OCI-LY1 (cell line): ENCODE results near the gene CD2.

Source experiments
- H2AFZ ChIP-seq: fragments of 200-600 bp; sonication (generic), shearing (Covaris generic); 2 replicates; pipeline ENCODE4 v1.6.0; 2014; ENCODE audit warnings: antibody characterized with exemption, mild to moderate bottlenecking, low read length
- H3F3A ChIP-seq: fragments of 200-600 bp; sonication (generic), shearing (Covaris generic); 2 replicates; pipeline ENCODE4 v1.6.0; 2014; ENCODE audit warnings: mild to moderate bottlenecking, antibody characterized with exemption, low read length, moderate library complexity; ENCODE audit not compliant: insufficient read depth
- H3K27ac ChIP-seq: fragments of 200-600 bp; sonication (generic); 2 replicates; pipeline ENCODE4 v1.5.1; 2014; ENCODE audit warnings: low read length, mixed run types, mild to moderate bottlenecking, low read depth; ENCODE audit not compliant: poor library complexity, severe bottlenecking
- H3K27me3 ChIP-seq: fragments of 200-600 bp; sonication (generic); 2 replicates; pipeline ENCODE4 v1.6.0; 2014; ENCODE audit warnings: antibody characterized with exemption, mild to moderate bottlenecking, low read length, moderate library complexity; ENCODE audit not compliant: insufficient read depth
- H3K36me3 ChIP-seq: fragments of 200-600 bp; sonication (generic); 2 replicates; pipeline ENCODE4 v1.6.1; 2014; ENCODE audit warnings: mild to moderate bottlenecking, antibody characterized with exemption, low read length, moderate library complexity, mixed read lengths; ENCODE audit not compliant: insufficient read depth
- H3K4me1 ChIP-seq: fragments of 200-600 bp; sonication (generic); 2 replicates; pipeline ENCODE4 v1.5.1; 2014; ENCODE audit warnings: mild to moderate bottlenecking, low read length, moderate library complexity; ENCODE audit not compliant: insufficient read depth, severe bottlenecking
- H3K4me2 ChIP-seq: fragments of 200-600 bp; sonication (generic), shearing (Covaris generic); 2 replicates; pipeline ENCODE4 v1.6.1; 2014; ENCODE audit warnings: low read length
- H3K4me3 ChIP-seq: fragments of 200-600 bp; sonication (generic); 2 replicates; pipeline ENCODE4 v1.5.1; 2014; ENCODE audit warnings: low read length, low read depth, mild to moderate bottlenecking, mixed read lengths; ENCODE audit not compliant: poor library complexity, severe bottlenecking
- H3K79me2 ChIP-seq: fragments of 200-600 bp; shearing (Covaris generic); 2 replicates; pipeline ENCODE4 v1.6.1; 2016; ENCODE audit warnings: mixed run types, low read length, mixed read lengths; ENCODE audit not compliant: insufficient read depth
- H3K9ac ChIP-seq: fragments of 200-600 bp; sonication (generic), shearing (Covaris generic); 2 replicates; pipeline ENCODE4 v1.6.1; 2014; ENCODE audit warnings: mild to moderate bottlenecking, low read length, mixed read lengths
- H3K9me2 ChIP-seq: fragments of 200-600 bp; sonication (generic), shearing (Covaris generic); 2 replicates; pipeline ENCODE4 v1.6.1; 2014; ENCODE audit warnings: low read depth, mild to moderate bottlenecking, low read length, mixed read lengths
- H3K9me3 ChIP-seq: fragments of 200-600 bp; shearing (Covaris generic); 2 replicates; pipeline ENCODE4 v1.6.1; 2014; ENCODE audit warnings: low read length, mixed read lengths
- H4K20me1 ChIP-seq: fragments of 200-600 bp; sonication (generic), shearing (Covaris generic); 2 replicates; pipeline ENCODE4 v1.6.0; 2016; ENCODE audit warnings: mild to moderate bottlenecking, low read length; ENCODE audit not compliant: insufficient read depth
- EZH2 ChIP-seq: fragments of 200-600 bp; sonication (generic), shearing (Covaris generic); IDR thresholded peaks from 2 replicates; pipeline ENCODE4 v1.8.0; 2017; ENCODE audit warnings: borderline replicate concordance, mixed run types, mild to moderate bottlenecking, antibody characterized with exemption, low read length, moderate library complexity, mixed read lengths
- TF ChIP-seq, protein P1 (sequence below): fragments of 200-600 bp; sonication (generic), shearing (Covaris generic); IDR thresholded peaks from 2 replicates; pipeline ENCODE4 v1.5.1; 2017; ENCODE audit warnings: mild to moderate bottlenecking, antibody characterized with exemption, low read length, moderate library complexity, mixed read lengths

Gene CD2

DNA sequence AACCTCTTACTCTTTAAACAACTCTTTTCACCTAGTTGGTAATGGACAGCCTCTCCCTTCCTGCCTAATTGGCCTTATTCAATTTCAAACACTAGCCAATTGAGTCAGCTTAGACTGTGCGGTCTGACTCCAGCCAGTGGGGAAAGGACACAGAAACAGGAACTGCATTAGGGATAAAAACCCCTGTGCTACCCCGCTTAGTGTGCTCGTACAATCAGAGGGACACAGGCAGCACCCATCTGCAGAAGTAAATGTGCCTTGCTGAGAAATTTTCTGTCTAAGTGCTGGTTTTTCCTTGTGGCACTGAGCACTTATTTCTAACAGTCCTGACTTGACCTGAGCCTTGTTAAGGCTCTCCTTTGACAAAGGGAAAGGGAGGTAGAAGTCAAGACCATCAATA, 6.0 kb upstream of the CD2 start:
- H3K4me3 ChIP-seq: no peak overlapping the region
- H3K9ac ChIP-seq: no peak overlapping the region
- no peaks in the 10 kb centered on the region for H3K36me3 ChIP-seq
- H3K9me3 ChIP-seq: peaks cover 25% of the 10 kb centered on the region
- no peak overlapping the region for H3K27ac ChIP-seq
- H3K27me3 ChIP-seq: no peaks in the 10 kb centered on the region
- H3K9me2 ChIP-seq: no peaks in the 10 kb centered on the region
- no peak overlapping the region for H3K4me2 ChIP-seq
- H3K4me1 ChIP-seq: no peaks in the 10 kb centered on the region
- no peak overlapping the region for H2AFZ ChIP-seq
- no peaks in the 10 kb centered on the region for H4K20me1 ChIP-seq
- no peak for TF ChIP-seq EZH2
- TF ChIP-seq, protein P1, sequence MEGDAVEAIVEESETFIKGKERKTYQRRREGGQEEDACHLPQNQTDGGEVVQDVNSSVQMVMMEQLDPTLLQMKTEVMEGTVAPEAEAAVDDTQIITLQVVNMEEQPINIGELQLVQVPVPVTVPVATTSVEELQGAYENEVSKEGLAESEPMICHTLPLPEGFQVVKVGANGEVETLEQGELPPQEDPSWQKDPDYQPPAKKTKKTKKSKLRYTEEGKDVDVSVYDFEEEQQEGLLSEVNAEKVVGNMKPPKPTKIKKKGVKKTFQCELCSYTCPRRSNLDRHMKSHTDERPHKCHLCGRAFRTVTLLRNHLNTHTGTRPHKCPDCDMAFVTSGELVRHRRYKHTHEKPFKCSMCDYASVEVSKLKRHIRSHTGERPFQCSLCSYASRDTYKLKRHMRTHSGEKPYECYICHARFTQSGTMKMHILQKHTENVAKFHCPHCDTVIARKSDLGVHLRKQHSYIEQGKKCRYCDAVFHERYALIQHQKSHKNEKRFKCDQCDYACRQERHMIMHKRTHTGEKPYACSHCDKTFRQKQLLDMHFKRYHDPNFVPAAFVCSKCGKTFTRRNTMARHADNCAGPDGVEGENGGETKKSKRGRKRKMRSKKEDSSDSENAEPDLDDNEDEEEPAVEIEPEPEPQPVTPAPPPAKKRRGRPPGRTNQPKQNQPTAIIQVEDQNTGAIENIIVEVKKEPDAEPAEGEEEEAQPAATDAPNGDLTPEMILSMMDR: no peak
- H3K79me2 ChIP-seq: no peaks in the 10 kb centered on the region
- H3F3A ChIP-seq: no peaks in the 10 kb centered on the region; the same call in 1 of the 2 replicates

DNA sequence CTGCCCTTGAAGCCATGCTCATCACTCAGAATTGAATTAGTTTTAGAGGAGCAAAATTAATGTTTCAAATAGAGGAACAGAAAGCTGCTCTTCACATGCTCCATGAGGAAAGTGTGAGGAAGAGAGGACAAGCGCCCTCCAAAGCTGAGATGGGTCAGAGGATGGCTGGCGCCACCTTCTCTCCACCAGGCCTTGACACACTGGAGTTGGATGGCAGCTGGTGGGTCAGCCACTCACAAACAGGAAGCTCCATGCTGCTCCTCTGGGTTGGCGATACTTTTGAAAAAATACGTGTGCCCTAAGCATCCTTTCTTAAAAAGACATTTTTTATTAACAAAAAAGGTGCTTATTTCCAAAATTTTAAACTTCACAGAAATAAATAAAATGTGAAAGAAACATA, 3.1 kb upstream of the CD2 start:
- peaks cover 13% of the 10 kb centered on the region for H3K9me3 ChIP-seq
- no peak overlapping the region for H2AFZ ChIP-seq
- H3K4me1 ChIP-seq: no peaks in the 10 kb centered on the region
- H3K9ac ChIP-seq: no peak overlapping the region
- no peak overlapping the region for H3K4me2 ChIP-seq
- H3K79me2 ChIP-seq: no peaks in the 10 kb centered on the region
- TF ChIP-seq, protein P1: no peak
- H4K20me1 ChIP-seq: no peaks in the 10 kb centered on the region
- no peak overlapping the region for H3K4me3 ChIP-seq
- H3K9me2 ChIP-seq: no peaks in the 10 kb centered on the region
- H3F3A ChIP-seq: no peaks in the 10 kb centered on the region; the same call in 1 of the 2 replicates
- no peaks in the 10 kb centered on the region for H3K36me3 ChIP-seq
- no peaks in the 10 kb centered on the region for H3K27me3 ChIP-seq
- no peak overlapping the region for H3K27ac ChIP-seq

DNA sequence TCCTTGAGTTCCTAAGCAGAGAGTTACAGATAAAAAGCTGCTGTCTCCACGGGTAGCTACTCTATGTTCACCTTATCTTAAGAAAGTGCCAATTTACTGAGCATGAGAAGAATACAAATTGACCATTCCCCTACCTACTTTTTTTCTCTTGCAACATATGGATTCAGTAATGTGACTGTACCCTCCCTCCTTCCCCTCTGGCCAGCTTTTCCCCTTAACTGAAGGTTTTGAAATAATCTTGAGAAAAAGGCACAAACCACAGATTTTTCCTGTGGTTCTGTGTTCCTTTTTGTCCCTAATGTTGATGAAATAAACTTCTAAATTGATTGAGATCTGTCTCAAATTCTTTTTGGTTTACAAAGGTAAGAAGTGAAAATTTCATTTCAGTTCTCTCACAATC, 2.6 kb upstream of the CD2 start:
- Histone ChIP-seq H3K36me3 (no peaks in the 10 kb centered on the region), H3K4me1 (no peaks in the 10 kb centered on the region), H3K9ac (no peak overlapping the region), H3K9me2 (no peaks in the 10 kb centered on the region), H3K4me3 (no peak overlapping the region), H3F3A (no peaks in the 10 kb centered on the region; the same call in 1 of the 2 replicates), H2AFZ (no peak overlapping the region), H3K27me3 (no peaks in the 10 kb centered on the region), H3K9me3 (peaks cover 13% of the 10 kb centered on the region), H3K27ac (no peak overlapping the region), H3K79me2 (no peaks in the 10 kb centered on the region), H3K4me2 (no peak overlapping the region), H4K20me1 (no peaks in the 10 kb centered on the region)
- TF ChIP-seq, protein P1: no peak
- no peak for TF ChIP-seq EZH2
